IMR-90 (cell line): Measurements from ENCODE around the gene TECPR2.

ENCODE experiments used
- CEBPB ChIP-seq: IDR thresholded peaks from 2 replicates; pipeline ENCODE4 v1.6.1; 2012; ENCODE audit warnings: low read depth, low read length, improper control_type of control experiment
- CTCF ChIP-seq: conservative IDR thresholded peaks from 2 replicates; pipeline ENCODE4 v1.5.1; 2012; ENCODE audit warnings: mild to moderate bottlenecking, low read depth, low read length, improper control_type of control experiment
- ELK1 ChIP-seq: fragments of 150-350 bp; IDR thresholded peaks from 2 replicates; pipeline ENCODE4 v1.6.1; 2016; ENCODE audit warnings: low read depth, mild to moderate bottlenecking, low read length, moderate library complexity, borderline replicate concordance
- FOS ChIP-seq: fragments of 150-350 bp; IDR thresholded peaks from 2 replicates; pipeline ENCODE4 v1.6.1; 2016; ENCODE audit warnings: low read depth, low read length
- MAFK ChIP-seq: IDR thresholded peaks from 2 replicates; pipeline ENCODE4 v1.6.1; 2012; ENCODE audit warnings: low read depth, low read length, improper control_type of control experiment
- MAZ ChIP-seq: IDR thresholded peaks from 2 replicates; pipeline ENCODE4 v1.6.1; 2012; ENCODE audit warnings: low read depth, mild to moderate bottlenecking, low read length, improper control_type of control experiment, moderate library complexity, borderline replicate concordance
- MXI1 ChIP-seq: IDR thresholded peaks from 2 replicates; pipeline ENCODE4 v1.6.1; 2012; ENCODE audit warnings: low read depth, mild to moderate bottlenecking, low read length, moderate library complexity, borderline replicate concordance
- NFE2L2 ChIP-seq: fragments of 150-350 bp; IDR thresholded peaks from 2 replicates; pipeline ENCODE4 v1.6.1; 2016; ENCODE audit warnings: low read depth, mild to moderate bottlenecking, low read length
- POLR2A ChIP-seq: IDR thresholded peaks from 2 replicates; pipeline ENCODE4 v1.6.1; 2012; ENCODE audit warnings: mild to moderate bottlenecking, low read depth, low read length
- RAD21 ChIP-seq: IDR thresholded peaks from 2 replicates; pipeline ENCODE4 v1.6.1; 2012; ENCODE audit warnings: low read length, improper control_type of control experiment
- RFX5 ChIP-seq: IDR thresholded peaks from 2 replicates; pipeline ENCODE4 v1.8.0; 2012; ENCODE audit warnings: low read depth, mild to moderate bottlenecking, low read length, moderate library complexity
- SMC3 ChIP-seq: fragments of 150-350 bp; IDR thresholded peaks from 2 replicates; pipeline ENCODE4 v1.6.1; 2016; ENCODE audit warnings: low read depth, mild to moderate bottlenecking, antibody characterized with exemption, low read length, moderate library complexity
- USF2 ChIP-seq: fragments of 150-350 bp; IDR thresholded peaks from 2 replicates; pipeline ENCODE4 v1.6.1; 2017; ENCODE audit warnings: mild to moderate bottlenecking, antibody characterized with exemption, low read length, low read depth

GRCh38 chr14:102539544-102540314, 177.0 kb downstream of the TECPR2 start:
- no peak for TF ChIP-seq CTCF
- no peak for TF ChIP-seq POLR2A
- TF ChIP-seq MXI1: no peak
- no peak for TF ChIP-seq RFX5
- TF ChIP-seq MAFK: no peak
- TF ChIP-seq USF2: no peak
- TF ChIP-seq CEBPB: no peak
- TF ChIP-seq ELK1: no peak
- TF ChIP-seq MAZ: no peak
- TF ChIP-seq RAD21: no peak
- no peak for TF ChIP-seq NFE2L2
- no peak for TF ChIP-seq FOS
- TF ChIP-seq SMC3: no peak
